K562 (cell line): Measurements from ENCODE around the gene MPL. TPM values are rescaled to one million over a fixed set of nuclear protein-coding genes. Genes with fewer than 3 reads are reported as not detected.

Experiments used
- CBFA2T2 ChIP-seq: fragments of 450-650 bp; conservative IDR thresholded peaks from 2 replicates; pipeline ENCODE4 v1.6.1; 2017; ENCODE audit warnings: mild to moderate bottlenecking
- CC2D1A ChIP-seq: fragments of 450-650 bp; IDR thresholded peaks from 2 replicates; pipeline ENCODE4 v1.6.1; 2017; ENCODE audit warnings: mild to moderate bottlenecking
- CREBBP ChIP-seq: IDR thresholded peaks from one replicate; pipeline ENCODE4 v1.6.1; 2012; ENCODE audit warnings: low read depth, mild to moderate bottlenecking, control low read depth, inconsistent platforms, low read length
- DIDO1 ChIP-seq: fragments of 450-650 bp; IDR thresholded peaks from 2 replicates; pipeline ENCODE4 v1.6.1; 2016; ENCODE audit warnings: low read depth, missing biosample characterization, missing genetic modification characterization
- EP300 ChIP-seq: IDR thresholded peaks from 2 replicates; pipeline ENCODE4 v1.6.1; 2012; ENCODE audit warnings: low read length, improper control_type of control experiment
- FOXM1 ChIP-seq, 2 experiments: fragments of 450-650 bp in 1 of 2; sonication (generic) in 1 of 2; formaldehyde crosslinking in 1 of 2; IDR thresholded peaks; 2 replicates each; pipeline versions ENCODE4 v1.6.1 to v1.9.0; 2017 to 2022; ENCODE audit warnings: low read depth in 2 of 2, mild to moderate bottlenecking in 2 of 2, missing genetic modification reagents in 1 of 2, moderate library complexity in 1 of 2
- JUND ChIP-seq, 2 experiments: IDR thresholded peaks; 2 replicates in 1 of 2; 3 replicates in 1 of 2; pipeline ENCODE4 v1.6.1; 2011; ENCODE audit warnings: borderline replicate concordance in 2 of 2, low read depth in 2 of 2, low read length in 2 of 2, improper control_type of control experiment in 1 of 2, missing biosample characterization in 1 of 2, missing genetic modification characterization in 1 of 2, missing genetic modification reagents in 1 of 2
- KLF16 ChIP-seq: IDR thresholded peaks from 2 replicates; pipeline ENCODE4 v1.6.1; 2016; ENCODE audit warnings: antibody characterized with exemption
- MAZ ChIP-seq, 2 experiments: fragments of 450-650 bp in 1 of 2; sonication (generic) in 1 of 2; formaldehyde crosslinking; IDR thresholded peaks in 1 of 2; conservative IDR thresholded peaks in 1 of 2; 2 replicates each; pipeline versions ENCODE4 v1.4.0 to v1.5.0; 2020; ENCODE audit warnings: mild to moderate bottlenecking in 1 of 2, missing genetic modification reagents in 1 of 2
- MTA2 ChIP-seq: fragments of 450-650 bp; IDR thresholded peaks from 2 replicates; pipeline ENCODE4 v1.6.1; 2016; ENCODE audit warnings: low read depth
- PML ChIP-seq: IDR thresholded peaks from 2 replicates; pipeline ENCODE4 v1.6.1; 2012; ENCODE audit warnings: low read length, inconsistent platforms
- POU5F1 ChIP-seq: fragments of 150-350 bp; IDR thresholded peaks from 2 replicates; pipeline ENCODE4 v1.6.1; 2014; ENCODE audit warnings: borderline replicate concordance, low read length, low read depth, mild to moderate bottlenecking; ENCODE audit not compliant: partially characterized antibody
- RAD21 ChIP-seq, 2 experiments: fragments of 250-450 bp in 1 of 2; fragments of 450-650 bp in 1 of 2; sonication (Bioruptor Pico) in 1 of 2; formaldehyde crosslinking in 1 of 2; IDR thresholded peaks in 1 of 2; conservative IDR thresholded peaks in 1 of 2; 2 replicates each; pipeline versions ENCODE4 v1.4.0 to v1.8.0; 2020 to 2022; ENCODE audit warnings: mild to moderate bottlenecking in 2 of 2, moderate library complexity in 1 of 2
- RBM25 ChIP-seq: fragments of 200-400 bp; formaldehyde crosslinking; IDR thresholded peaks from 2 replicates; pipeline ENCODE4 v1.6.1; 2018; ENCODE audit warnings: low read length, low read depth, moderate library complexity; ENCODE audit not compliant: severe bottlenecking
- RBM34 ChIP-seq: fragments of 200-400 bp; formaldehyde crosslinking; IDR thresholded peaks from 2 replicates; pipeline ENCODE4 v1.6.1; 2018; ENCODE audit warnings: low read length, borderline replicate concordance; ENCODE audit not compliant: insufficient read depth
- SMARCA4 ChIP-seq: fragments of 450-650 bp; IDR thresholded peaks from 2 replicates; pipeline ENCODE4 v1.6.1; 2016
- SRSF3 ChIP-seq: fragments of 200-400 bp; formaldehyde crosslinking; IDR thresholded peaks from 2 replicates; pipeline ENCODE4 v1.6.1; 2016; ENCODE audit warnings: mild to moderate bottlenecking, low read length, moderate library complexity; ENCODE audit not compliant: insufficient read depth
- ZNF347 ChIP-seq: fragments of 450-650 bp; formaldehyde crosslinking; IDR thresholded peaks from 2 replicates; pipeline ENCODE4 v1.4.0; 2020; ENCODE audit warnings: low read depth, mild to moderate bottlenecking, moderate library complexity
- ZNF436 ChIP-seq: fragments of 250-450, 450-650 bp; sonication (Bioruptor Pico); formaldehyde crosslinking; IDR thresholded peaks from 2 replicates; pipeline ENCODE4 v1.7.0; 2020; ENCODE audit warnings: mild to moderate bottlenecking
- ZNF696 ChIP-seq: fragments of 250-450 bp; sonication (Bioruptor Pico); conservative IDR thresholded peaks from 2 replicates; pipeline ENCODE4 v1.4.0; 2020; ENCODE audit warnings: mild to moderate bottlenecking, moderate library complexity
- polyA plus RNA-seq, 8 experiments: library from polyadenylated mRNA; depleted of rRNA in 4 of 8; stranded (reverse) in 5 of 8; unstranded in 3 of 8; fragments of >200 nt; fragmentation: Nextera tagmentation in 2 of 8; fragmentation: Illumina TruSeq in 1 of 8; extraction: Ambion mirVana in 2 of 8; extraction: Trizol in 1 of 8; gene quantifications; 2 replicates each; pipeline versions ENCODE4 v1.2.1 to v1.2.3, GENCODE V29; 2011 to 2014; ENCODE audit warnings: inconsistent platforms in 1 of 8, missing spikeins in 1 of 8
- total RNA-seq, 7 experiments: library from RNA; depleted of rRNA in 6 of 7; stranded (reverse); fragments of >200 nt in 6 of 7; fragmentation: Illumina TruSeq in 2 of 7; extraction: Trizol in 2 of 7; gene quantifications; 2 replicates each; pipeline versions ENCODE4 v1.2.1 to v1.2.3, GENCODE V29; 2011 to 2021; ENCODE audit warnings: low replicate concordance in 1 of 7
- TF ChIP-seq, protein P1 (sequence below): sonication (generic); formaldehyde crosslinking; IDR thresholded peaks from 2 replicates; pipeline ENCODE4 v1.8.0; 2022; ENCODE audit warnings: mild to moderate bottlenecking, low read depth, missing genetic modification reagents
- TF ChIP-seq, protein P2 (sequence below): IDR thresholded peaks from 2 replicates; pipeline ENCODE4 v1.6.1; 2011; ENCODE audit warnings: borderline replicate concordance, low read depth, mild to moderate bottlenecking, moderate library complexity, low read length; ENCODE audit not compliant: insufficient read depth, poor library complexity, severe bottlenecking

MPL gene
- total and polyA plus RNA-seq, 9 of the 15 experiments (the other 6 are each of a cell fraction or from before 2014, with no cell fraction given) = not detected

DNA sequence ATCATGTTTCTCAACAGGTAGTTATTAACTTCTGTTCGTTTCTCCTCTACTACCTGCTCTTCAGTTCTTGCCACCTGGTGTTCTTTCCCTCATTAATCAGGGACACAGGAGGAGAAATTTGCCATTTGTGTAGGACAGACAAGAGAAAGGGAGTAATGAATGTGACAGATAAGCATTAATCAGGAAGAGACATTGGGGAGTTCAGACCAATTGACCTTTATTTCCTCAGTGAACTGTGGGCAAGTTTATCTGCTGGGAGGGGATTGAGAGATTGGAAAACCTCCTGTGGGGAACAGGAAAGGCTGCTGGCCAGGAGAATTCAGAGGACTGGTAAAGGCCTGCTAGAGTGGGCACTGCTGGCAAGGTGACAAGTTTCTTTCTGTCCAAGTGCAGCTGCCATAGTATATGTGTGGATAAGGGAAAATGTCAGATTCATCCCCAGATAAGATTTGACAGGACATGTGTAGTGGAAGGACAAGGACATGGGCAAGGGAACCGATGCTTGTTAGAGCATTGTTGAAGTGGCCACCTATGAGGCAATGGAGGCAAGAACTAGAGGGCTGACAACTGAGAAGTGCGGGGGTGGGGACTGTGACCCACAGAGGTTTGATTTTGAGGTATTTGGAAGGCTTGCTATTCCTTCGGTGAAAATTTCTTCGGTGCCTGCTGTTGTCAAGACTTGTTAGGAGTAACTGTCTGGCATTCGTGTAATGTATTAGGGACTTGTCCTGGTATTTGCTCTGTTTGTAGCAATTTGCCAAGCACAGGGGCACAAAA, 64.7 kb downstream of the MPL start (continued):
- TF ChIP-seq, protein P1, sequence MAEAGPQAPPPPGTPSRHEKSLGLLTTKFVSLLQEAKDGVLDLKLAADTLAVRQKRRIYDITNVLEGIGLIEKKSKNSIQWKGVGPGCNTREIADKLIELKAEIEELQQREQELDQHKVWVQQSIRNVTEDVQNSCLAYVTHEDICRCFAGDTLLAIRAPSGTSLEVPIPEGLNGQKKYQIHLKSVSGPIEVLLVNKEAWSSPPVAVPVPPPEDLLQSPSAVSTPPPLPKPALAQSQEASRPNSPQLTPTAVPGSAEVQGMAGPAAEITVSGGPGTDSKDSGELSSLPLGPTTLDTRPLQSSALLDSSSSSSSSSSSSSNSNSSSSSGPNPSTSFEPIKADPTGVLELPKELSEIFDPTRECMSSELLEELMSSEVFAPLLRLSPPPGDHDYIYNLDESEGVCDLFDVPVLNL = no peak
- TF ChIP-seq RAD21 (CRISPR knock-in tag; conservative IDR thresholded peaks at IDR 0.05 in 1 of 2, IDR thresholded peaks at IDR 0.05 in 1 of 2) (no peak), MTA2 (peak; percentile 86), MAZ (CRISPR knock-in tag; conservative IDR thresholded peaks at IDR 0.05 in 1 of 2, IDR thresholded peaks at IDR 0.05 in 1 of 2) (0 out of 4 replicates have a peak, but pooled peaks of 1 of the 2 experiments have one; percentile 34), ZNF436 (no peak), JUND (IDR thresholded peaks at IDR 0.05; ENCODE audit: borderline replicate concordance, low read depth, low read length) (no peak), JUND (tag; IDR thresholded peaks at IDR 0.05; ENCODE audit: borderline replicate concordance, low read depth, low read length) (no peak), FOXM1 (IDR thresholded peaks at IDR 0.05; ENCODE audit: low read depth) (peak; percentile 73), FOXM1 (CRISPR knock-in tag; IDR thresholded peaks at IDR 0.05; ENCODE audit: low read depth) (no peak), CC2D1A (peak; percentile 70; the same call in 1 of the 2 replicates), CREBBP (no peak), DIDO1 (tag) (0 out of 2 replicates have a peak, but pooled peaks have one; percentile 22), CBFA2T2 (peak; percentile 95), KLF16 (peak; percentile 91), RBM34 (no peak), SRSF3 (no peak), ZNF347 (CRISPR knock-in tag) (no peak), SMARCA4 (peak; percentile 60), EP300 (peak; percentile 61; the same call in 1 of the 2 replicates), ZNF696 (CRISPR knock-in tag) (no peak), RBM25 (no peak), POU5F1 (no peak), PML (peak; percentile 70; the same call in 1 of the 2 replicates)
- TF ChIP-seq, protein P2, sequence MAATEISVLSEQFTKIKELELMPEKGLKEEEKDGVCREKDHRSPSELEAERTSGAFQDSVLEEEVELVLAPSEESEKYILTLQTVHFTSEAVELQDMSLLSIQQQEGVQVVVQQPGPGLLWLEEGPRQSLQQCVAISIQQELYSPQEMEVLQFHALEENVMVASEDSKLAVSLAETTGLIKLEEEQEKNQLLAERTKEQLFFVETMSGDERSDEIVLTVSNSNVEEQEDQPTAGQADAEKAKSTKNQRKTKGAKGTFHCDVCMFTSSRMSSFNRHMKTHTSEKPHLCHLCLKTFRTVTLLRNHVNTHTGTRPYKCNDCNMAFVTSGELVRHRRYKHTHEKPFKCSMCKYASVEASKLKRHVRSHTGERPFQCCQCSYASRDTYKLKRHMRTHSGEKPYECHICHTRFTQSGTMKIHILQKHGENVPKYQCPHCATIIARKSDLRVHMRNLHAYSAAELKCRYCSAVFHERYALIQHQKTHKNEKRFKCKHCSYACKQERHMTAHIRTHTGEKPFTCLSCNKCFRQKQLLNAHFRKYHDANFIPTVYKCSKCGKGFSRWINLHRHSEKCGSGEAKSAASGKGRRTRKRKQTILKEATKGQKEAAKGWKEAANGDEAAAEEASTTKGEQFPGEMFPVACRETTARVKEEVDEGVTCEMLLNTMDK = no peak
